Right forelimb (tissue), 1 donor: ENCODE data around the gene FBF1.
A peak's percentile ranks its signal among the peaks of the same experiment; 100 is the strongest.
"Not testable (repeated sequence)": the region's sequence is repeated elsewhere in the genome, so short reads cannot be mapped to it uniquely, and the experiment has no call there.

Experiments used
- DNase-seq: peaks from one replicate; pipeline ENCODE4 v3.0.0-alpha.2; 2018

Gene FBF1

GRCh38 chr17:75873587-75874322 lies 67.1 kb downstream of the FBF1 start:
- DNase-seq, result no peak

GRCh38 chr17:75872434-75873351 lies 68.1 kb downstream of the FBF1 start:
- peak; percentile 66 for DNase-seq

- DNase-seq, result not testable (repeated sequence)
Observed at GRCh38 chr17:75870228-75870627, 70.6 kb downstream of the FBF1 start.

GRCh38 chr17:75869282-75870141 lies 71.3 kb downstream of the FBF1 start:
- no peak for DNase-seq

- not testable (repeated sequence) for DNase-seq
Observed at GRCh38 chr17:75868730-75869281, 72.0 kb downstream of the FBF1 start.

GRCh38 chr17:75865404-75866188 lies 75.2 kb downstream of the FBF1 start:
- not testable (repeated sequence) for DNase-seq

- DNase-seq, result not testable (repeated sequence)
Observed at GRCh38 chr17:75864887-75865286, 76.0 kb downstream of the FBF1 start.

- DNase-seq, result peak; percentile 78
Observed at GRCh38 chr17:75864448-75864871, 76.4 kb downstream of the FBF1 start.

GRCh38 chr17:75861927-75862317 lies 78.9 kb downstream of the FBF1 start:
- no peak for DNase-seq
